Activated CD8-positive, alpha-beta memory T cell treated with anti-CD3 and anti-CD28 coated beads, Interleukin-2, amount 10 ng/mL, durations not matched to agents 7 days and 5 days (primary cell): ENCODE results near the gene UBE2QL1. TPM values are rescaled to one million over a fixed set of nuclear protein-coding genes. Genes with fewer than 3 reads are reported as not detected.

Experiments
- ATAC-seq: fragments of 150-1000 bp; cut with Tn5 transposase; one replicate; pipeline ENCODE4 v1.10.0; 2021; ENCODE audit warnings: moderate library complexity
- CTCF ChIA-PET: fragments of 350-600 bp; sonication (Branson Sonifier 250); formaldehyde crosslinking; loops from one replicate; lab custom pipeline; 2021; ENCODE audit warnings: antibody characterized with exemption; lab: Charles Lee
- DNase-seq: peaks from one replicate; pipeline ENCODE4 v3.0.0-alpha.2; 2020
- H3K27ac Mint-ChIP-seq: one replicate; pipeline ENCODE4 v1.8.0; 2021; ENCODE audit warnings: mild to moderate bottlenecking, mixed read lengths
- H3K27me3 Mint-ChIP-seq: one replicate; pipeline ENCODE4 v1.8.0; 2021; ENCODE audit warnings: mixed read lengths
- H3K36me3 Mint-ChIP-seq: one replicate; pipeline ENCODE4 v1.8.0; 2021; ENCODE audit warnings: mild to moderate bottlenecking, mixed read lengths
- H3K4me1 Mint-ChIP-seq: one replicate; pipeline ENCODE4 v1.8.0; 2021; ENCODE audit warnings: mixed read lengths
- H3K4me3 Mint-ChIP-seq: one replicate; pipeline ENCODE4 v1.8.0; 2021; ENCODE audit warnings: mild to moderate bottlenecking, moderate library complexity, mixed read lengths
- H3K9me3 Mint-ChIP-seq: one replicate; pipeline ENCODE4 v1.8.0; 2022; ENCODE audit warnings: low read depth, mixed read lengths
- total RNA-seq, 2 experiments: library from RNA; stranded (reverse); gene quantifications; one replicate each; pipeline ENCODE4 v1.2.3, GENCODE V29; 2021

Gene UBE2QL1
- total RNA-seq, 2 experiments from 2014 or later: 0.35 TPM; not detected in 1

DNA sequence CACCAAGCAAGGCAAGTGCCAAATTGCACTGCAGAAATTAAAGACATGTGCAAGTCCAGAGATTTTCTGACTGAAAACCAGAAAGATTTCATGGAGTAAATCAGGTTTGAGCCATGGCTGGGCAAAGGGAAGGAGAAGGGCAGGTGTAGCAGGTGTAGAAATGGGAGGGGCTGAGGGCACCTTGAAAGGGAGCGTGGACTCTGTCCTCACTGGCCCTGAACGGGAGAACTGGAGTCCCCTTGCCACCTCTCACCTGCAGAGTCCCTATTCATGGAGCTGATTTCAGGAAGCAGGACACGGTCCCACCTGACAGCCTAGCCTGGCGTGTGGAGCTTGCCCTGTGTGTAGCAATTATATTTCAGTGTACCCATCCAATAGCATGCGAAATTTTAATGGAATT lies 46.3 kb downstream of the UBE2QL1 start:
- no peak for ATAC-seq

DNA sequence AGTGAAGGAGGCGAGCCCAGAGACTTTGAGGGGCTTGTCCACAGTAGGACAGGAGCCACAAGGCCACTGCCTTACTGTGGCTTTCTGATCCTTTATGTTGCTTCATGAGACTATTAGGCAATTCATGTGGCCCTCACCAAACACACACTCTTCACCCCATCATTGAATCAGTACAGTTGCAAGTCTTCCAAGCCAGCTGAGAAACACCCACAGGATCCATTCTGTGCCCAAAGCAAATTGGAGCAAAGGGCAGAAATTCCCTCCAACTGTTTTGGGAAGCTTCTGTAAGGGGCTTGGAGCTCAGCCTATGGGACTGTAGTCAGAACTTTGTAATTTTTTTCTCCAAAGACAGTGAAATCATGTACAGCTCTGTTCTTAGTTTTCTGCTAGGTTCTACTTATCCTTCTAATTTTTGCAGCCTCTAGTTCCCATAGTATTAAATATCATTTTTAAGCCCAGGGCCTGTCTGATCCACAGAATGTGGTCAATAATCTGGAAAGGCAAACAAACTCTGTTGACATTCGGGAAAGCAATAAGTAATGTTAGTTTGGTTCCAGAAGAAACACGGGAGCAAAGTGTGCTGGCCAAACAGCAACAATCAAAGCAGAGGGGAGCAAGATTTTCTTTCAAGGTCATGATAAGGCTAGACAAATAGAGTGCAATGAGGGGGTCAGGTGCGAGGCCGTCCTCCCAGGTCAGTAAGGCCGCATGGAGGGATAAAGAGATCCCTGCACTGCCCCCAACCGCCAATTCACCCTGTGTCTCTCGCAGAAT lies 47.0 kb downstream of the UBE2QL1 start:
- ATAC-seq (no peak), DNase-seq (no peak)
- H3K4me1 Mint-ChIP-seq: peaks cover 37% of the 10 kb centered on the region
- no peaks in the 10 kb centered on the region for H3K9me3 Mint-ChIP-seq
- H3K36me3 Mint-ChIP-seq: no peaks in the 10 kb centered on the region
- peaks cover 43% of the 10 kb centered on the region for H3K27me3 Mint-ChIP-seq
- H3K4me3 Mint-ChIP-seq: no peak overlapping the region
- no peak overlapping the region for H3K27ac Mint-ChIP-seq
- CTCF ChIA-PET: no interaction called here

More for the DNA sequence above, 46.3 kb downstream of the UBE2QL1 start:
- no peak overlapping the region for H3K4me3 Mint-ChIP-seq
- CTCF ChIA-PET: no interaction called here
- peaks cover 37% of the 10 kb centered on the region for H3K4me1 Mint-ChIP-seq
- peaks cover 43% of the 10 kb centered on the region for H3K27me3 Mint-ChIP-seq
- no peaks in the 10 kb centered on the region for H3K36me3 Mint-ChIP-seq
- H3K27ac Mint-ChIP-seq: no peak overlapping the region
- H3K9me3 Mint-ChIP-seq: no peaks in the 10 kb centered on the region
- DNase-seq: no peak

DNA sequence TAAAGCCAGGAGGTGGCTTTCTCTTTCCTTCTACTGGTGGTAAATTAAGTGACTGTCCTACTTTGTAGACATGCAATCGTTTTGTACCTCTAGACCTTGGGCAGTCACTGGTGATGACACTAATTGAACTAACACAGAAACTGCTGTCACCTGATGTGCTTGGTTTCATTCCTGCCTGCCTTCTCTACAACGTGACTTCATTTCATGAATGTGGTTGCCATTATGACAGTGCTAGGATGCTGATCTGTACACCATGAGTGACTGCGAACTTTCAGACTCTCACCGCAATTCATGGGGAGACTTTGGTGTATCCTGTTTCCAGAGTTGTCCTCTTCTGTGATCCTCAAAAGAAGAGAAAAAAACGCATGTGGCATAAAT lies 47.5 kb downstream of the UBE2QL1 start:
- H3K36me3 Mint-ChIP-seq: no peaks in the 10 kb centered on the region
- CTCF ChIA-PET: no interaction called here
- H3K4me1 Mint-ChIP-seq: peaks cover 37% of the 10 kb centered on the region
- no peak overlapping the region for H3K27ac Mint-ChIP-seq
- H3K9me3 Mint-ChIP-seq: no peaks in the 10 kb centered on the region
- DNase-seq (peak; percentile 59), ATAC-seq (peak; percentile 90)
- no peak overlapping the region for H3K4me3 Mint-ChIP-seq
- H3K27me3 Mint-ChIP-seq: peaks cover 41% of the 10 kb centered on the region

DNA sequence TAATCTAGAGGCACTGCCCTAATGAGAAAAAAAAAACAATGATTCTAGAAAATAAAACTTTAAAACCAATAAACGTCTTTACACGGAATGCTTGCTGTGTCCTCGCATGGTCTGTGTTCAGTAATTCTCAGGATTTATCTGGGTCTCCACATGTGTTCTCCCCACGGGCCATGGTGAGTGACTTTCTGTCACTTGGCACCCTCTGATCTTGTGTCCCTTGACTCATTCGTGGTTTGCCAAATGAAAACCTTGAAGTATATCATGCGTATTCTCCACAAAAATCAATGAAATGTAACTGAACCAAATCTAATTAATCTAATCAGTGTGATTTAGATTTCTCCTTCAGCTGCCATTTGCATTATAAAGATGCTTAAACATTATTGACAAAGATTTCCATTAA lies 48.0 kb downstream of the UBE2QL1 start:
- H3K9me3 Mint-ChIP-seq: no peaks in the 10 kb centered on the region
- H3K36me3 Mint-ChIP-seq: no peaks in the 10 kb centered on the region
- H3K4me1 Mint-ChIP-seq: peaks cover 37% of the 10 kb centered on the region
- H3K4me3 Mint-ChIP-seq: no peak overlapping the region
- DNase-seq (no peak), ATAC-seq (no peak)
- H3K27me3 Mint-ChIP-seq: peaks cover 37% of the 10 kb centered on the region
- CTCF ChIA-PET: no interaction called here
- H3K27ac Mint-ChIP-seq: no peak overlapping the region

DNA sequence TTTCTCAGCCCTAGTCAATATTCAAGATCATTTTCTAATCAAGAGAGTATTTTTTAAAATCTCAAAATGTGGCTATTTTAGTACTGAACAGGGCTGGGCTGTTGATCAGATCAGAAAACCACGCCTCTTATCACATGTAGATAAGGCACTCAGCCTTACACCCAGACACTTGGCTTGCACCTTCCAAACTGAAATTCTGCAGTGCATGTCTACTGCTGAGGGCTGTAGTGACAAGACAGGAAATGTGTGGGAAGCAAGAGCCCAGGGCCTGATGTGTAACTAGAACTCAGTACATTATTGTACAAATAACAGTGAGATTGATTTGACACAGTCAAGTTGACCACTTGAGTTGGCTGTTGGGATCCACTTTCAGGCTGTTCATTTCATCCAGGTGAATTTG lies 48.6 kb downstream of the UBE2QL1 start:
- Mint-ChIP-seq H3K9me3 (no peaks in the 10 kb centered on the region), H3K27ac (no peak overlapping the region), H3K4me3 (no peak overlapping the region), H3K4me1 (peaks cover 32% of the 10 kb centered on the region), H3K27me3 (peaks cover 36% of the 10 kb centered on the region), H3K36me3 (no peaks in the 10 kb centered on the region)
- DNase-seq: no peak
- CTCF ChIA-PET: no interaction called here
- peak; percentile 32 for ATAC-seq

DNA sequence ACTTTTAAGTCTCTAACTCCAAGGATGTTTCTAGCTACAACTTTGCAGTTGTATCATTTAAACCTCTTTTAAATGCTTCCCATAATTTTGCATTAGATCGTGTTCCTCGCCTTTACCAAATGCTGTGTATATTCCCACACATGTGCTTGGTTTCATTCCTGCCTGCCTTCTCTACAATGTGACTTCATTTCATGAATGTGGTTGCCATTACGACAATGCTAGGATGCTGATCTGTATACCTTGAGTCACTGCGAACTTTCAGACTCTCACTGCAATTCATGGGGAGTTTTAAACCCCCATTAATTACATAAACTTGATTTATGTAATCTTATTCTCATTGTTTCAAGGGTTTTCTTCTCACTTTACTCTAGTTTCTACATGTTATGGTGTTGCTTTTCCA lies 50.3 kb downstream of the UBE2QL1 start:
- CTCF ChIA-PET: no interaction called here
- Mint-ChIP-seq H3K27me3 (peaks cover 28% of the 10 kb centered on the region), H3K4me1 (peaks cover 25% of the 10 kb centered on the region), H3K36me3 (no peaks in the 10 kb centered on the region), H3K9me3 (no peaks in the 10 kb centered on the region), H3K27ac (no peak overlapping the region), H3K4me3 (no peak overlapping the region)
- DNase-seq (no peak), ATAC-seq (no peak)

DNA sequence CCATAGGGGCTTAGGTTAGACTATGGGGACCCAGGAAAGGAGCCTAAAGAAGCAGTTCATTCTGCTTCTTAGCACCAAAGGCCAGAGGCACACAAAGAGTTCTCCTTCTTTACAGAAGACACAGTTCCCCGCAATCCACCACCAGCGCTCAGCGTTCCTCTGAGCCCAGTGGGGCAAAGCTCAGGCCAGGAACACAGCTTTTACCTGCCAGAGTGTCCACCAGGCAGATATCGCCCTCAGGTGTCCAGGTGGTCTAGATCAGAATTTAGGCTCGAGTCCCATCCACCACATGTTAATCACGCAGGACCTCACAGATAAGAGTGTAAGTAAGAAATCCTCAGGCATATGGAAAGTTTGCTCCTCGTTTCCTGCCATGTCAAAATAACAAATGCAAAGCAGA lies 53.0 kb downstream of the UBE2QL1 start:
- Mint-ChIP-seq H3K4me3 (no peak overlapping the region), H3K27me3 (peaks cover 28% of the 10 kb centered on the region), H3K36me3 (no peaks in the 10 kb centered on the region), H3K9me3 (no peaks in the 10 kb centered on the region), H3K27ac (no peak overlapping the region), H3K4me1 (peaks cover 11% of the 10 kb centered on the region)
- no peak for DNase-seq
- no peak for ATAC-seq
- CTCF ChIA-PET: no interaction called here

DNA sequence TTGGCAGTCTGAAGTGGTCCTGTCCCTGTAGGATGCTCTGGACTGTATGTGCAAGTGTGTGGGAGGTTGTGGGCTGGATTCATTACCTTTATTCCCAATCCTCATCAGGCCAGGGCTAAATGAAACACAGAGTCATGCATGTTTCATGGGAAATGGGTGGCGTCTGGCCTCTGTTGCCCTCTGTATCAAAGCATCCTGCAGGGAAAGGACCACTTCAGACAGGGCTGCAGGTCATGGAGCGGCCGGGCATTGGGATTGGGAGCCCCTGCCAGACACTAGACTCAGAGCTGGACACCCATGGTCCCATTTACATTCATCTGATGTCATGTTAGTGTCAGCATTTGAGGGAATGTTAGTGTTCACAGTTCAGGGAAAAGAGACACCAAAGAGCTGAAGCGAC lies 53.8 kb downstream of the UBE2QL1 start:
- H3K27ac Mint-ChIP-seq: no peak overlapping the region
- CTCF ChIA-PET: no interaction called here
- H3K4me3 Mint-ChIP-seq: no peak overlapping the region
- no peak for ATAC-seq
- peaks cover 6% of the 10 kb centered on the region for H3K4me1 Mint-ChIP-seq
- H3K27me3 Mint-ChIP-seq: peaks cover 26% of the 10 kb centered on the region
- H3K36me3 Mint-ChIP-seq: no peaks in the 10 kb centered on the region
- no peaks in the 10 kb centered on the region for H3K9me3 Mint-ChIP-seq
- no peak for DNase-seq

DNA sequence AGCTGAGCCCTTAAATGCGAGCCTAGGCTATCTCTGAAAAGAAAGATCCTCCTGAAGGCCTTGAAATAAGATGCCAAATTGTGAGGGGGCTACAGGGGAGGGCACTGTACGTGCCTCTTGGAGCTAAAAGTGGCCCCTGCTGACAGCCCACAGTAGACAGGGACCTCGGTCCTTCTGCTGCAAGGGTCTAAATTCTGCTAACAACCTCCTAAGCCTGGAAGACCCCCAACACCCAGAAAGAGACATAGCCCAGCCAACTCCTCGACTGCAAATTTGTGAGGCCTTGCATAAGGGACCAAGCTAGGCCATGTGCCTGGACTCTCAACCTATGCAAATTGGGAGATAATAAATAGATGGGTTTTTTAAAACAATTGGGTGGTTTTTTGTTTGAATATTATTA lies 54.7 kb downstream of the UBE2QL1 start:
- Mint-ChIP-seq H3K4me1 (peaks cover 2% of the 10 kb centered on the region), H3K4me3 (no peak overlapping the region), H3K27ac (no peak overlapping the region), H3K27me3 (peaks cover 19% of the 10 kb centered on the region), H3K36me3 (no peaks in the 10 kb centered on the region), H3K9me3 (no peaks in the 10 kb centered on the region)
- ATAC-seq (no peak), DNase-seq (no peak)
- CTCF ChIA-PET: no interaction called here

DNA sequence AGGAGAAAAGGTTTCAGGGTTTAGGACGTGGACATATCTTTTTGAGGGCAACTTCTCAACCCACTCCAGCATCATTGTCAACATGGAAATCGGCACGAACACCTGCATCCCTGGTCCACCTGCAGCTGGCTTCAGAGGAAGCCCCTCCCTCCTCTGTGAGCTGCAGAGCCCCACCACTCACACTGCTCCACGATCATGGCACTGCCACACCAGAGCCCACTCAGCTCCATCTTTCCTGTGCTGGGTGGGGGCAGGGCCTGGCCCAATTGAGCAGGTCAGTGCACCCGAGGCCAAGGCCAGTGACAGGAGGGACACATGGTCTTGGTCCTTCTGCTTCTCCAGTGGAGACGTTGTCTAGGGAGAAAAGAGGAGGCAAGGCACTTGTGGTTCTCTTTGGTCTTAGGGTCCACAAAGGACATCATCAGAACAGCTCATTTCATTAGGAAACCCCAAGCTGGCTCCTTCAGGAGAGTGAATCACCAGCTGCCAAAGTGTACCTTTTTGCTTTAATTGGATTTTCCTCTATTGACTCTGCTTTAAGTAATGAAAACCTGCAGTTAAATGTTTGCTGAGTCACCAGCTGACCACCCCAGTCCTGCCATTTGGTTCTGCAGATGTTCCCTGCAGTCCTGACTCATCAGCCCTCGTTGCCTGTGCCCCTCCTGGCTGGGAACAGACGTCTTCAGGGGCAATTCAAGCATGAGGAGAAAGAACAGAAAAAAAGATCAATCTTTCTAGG lies 56.2 kb downstream of the UBE2QL1 start:
- Mint-ChIP-seq H3K4me1 (no peaks in the 10 kb centered on the region), H3K27ac (no peak overlapping the region), H3K9me3 (no peaks in the 10 kb centered on the region), H3K27me3 (peaks cover 14% of the 10 kb centered on the region), H3K4me3 (no peak overlapping the region), H3K36me3 (no peaks in the 10 kb centered on the region)
- CTCF ChIA-PET: no interaction called here
- ATAC-seq (no peak), DNase-seq (no peak)

DNA sequence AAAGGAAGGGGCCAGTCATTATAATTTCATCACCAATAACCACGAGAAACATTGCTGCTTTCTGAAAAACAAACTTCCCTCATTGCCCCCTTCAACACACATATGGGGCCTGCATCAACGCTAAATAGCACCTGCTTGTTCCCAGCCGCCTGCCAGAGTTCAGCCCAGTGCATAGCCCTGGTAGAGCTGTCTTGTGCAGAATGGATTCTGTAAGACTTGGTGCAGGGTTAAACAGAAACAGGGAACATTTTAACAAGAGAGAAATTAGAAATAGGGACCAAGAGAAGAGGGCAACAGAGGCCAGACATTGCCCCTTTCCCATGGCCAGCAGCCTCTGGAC lies 56.7 kb downstream of the UBE2QL1 start:
- DNase-seq (no peak), ATAC-seq (no peak)
- H3K27ac Mint-ChIP-seq: no peak overlapping the region
- H3K27me3 Mint-ChIP-seq: peaks cover 14% of the 10 kb centered on the region
- no peak overlapping the region for H3K4me3 Mint-ChIP-seq
- CTCF ChIA-PET: no interaction called here
- no peaks in the 10 kb centered on the region for H3K4me1 Mint-ChIP-seq
- no peaks in the 10 kb centered on the region for H3K36me3 Mint-ChIP-seq
- no peaks in the 10 kb centered on the region for H3K9me3 Mint-ChIP-seq

DNA sequence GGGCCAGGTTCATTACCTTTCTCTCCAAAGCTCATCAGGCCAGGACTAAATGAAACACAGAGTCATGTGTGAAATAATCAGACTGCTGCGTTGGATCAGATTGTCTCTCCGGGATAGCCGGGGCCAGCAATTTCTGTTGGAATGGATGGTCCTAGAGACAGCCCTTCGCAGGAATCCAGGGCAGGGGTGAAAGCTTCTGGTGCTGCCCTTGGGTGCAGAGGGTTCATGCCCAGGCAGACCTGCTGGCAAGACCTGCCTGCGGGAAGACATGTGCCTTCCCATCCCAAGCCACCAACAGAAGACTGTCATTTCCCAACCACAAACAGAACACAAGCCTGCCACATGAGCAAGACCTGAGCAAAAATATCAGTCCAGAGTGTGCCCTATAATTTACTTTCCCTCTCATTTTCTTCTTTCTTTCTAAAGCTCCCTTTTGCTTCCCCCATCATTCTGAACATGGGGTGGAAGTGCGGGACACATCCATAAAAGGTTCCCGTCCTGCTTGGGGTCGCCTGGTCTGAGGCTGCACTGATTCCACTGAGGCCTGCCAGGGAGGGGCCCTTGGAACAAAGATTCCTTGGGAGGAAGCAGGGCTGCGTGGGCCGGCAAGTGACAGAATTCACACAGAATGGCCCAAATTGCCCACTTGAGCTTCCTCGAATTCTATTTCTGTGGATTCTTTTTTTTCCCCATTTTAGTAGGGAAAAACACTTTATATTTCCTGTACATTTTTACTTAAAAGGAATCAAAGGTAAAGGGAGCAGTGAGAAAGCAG lies 57.3 kb downstream of the UBE2QL1 start:
- ATAC-seq (no peak), DNase-seq (no peak)
- H3K27ac Mint-ChIP-seq: no peak overlapping the region
- H3K36me3 Mint-ChIP-seq: no peaks in the 10 kb centered on the region
- no peaks in the 10 kb centered on the region for H3K4me1 Mint-ChIP-seq
- no peak overlapping the region for H3K4me3 Mint-ChIP-seq
- CTCF ChIA-PET: no interaction called here
- H3K27me3 Mint-ChIP-seq: peaks cover 14% of the 10 kb centered on the region
- H3K9me3 Mint-ChIP-seq: no peaks in the 10 kb centered on the region

DNA sequence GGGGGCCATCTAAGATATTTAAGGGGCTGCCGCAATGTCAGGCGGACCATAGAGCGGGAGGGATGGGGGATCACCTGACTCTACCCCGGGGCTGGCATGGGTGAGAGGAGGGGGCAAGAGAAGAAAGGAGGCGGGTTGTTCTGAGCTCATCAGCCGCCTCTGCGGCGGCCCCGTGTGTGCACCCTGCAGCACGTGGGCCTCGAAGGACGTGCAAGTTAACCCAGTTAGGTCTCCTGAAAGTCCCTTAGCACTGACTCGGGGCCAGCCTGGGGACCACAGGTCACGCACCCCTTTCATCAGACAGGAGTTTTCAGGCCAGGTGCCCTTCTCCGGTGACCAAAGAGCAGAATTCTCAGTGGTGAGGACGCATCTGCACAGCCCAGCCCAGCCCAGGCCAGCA lies 58.0 kb downstream of the UBE2QL1 start:
- Mint-ChIP-seq H3K36me3 (no peaks in the 10 kb centered on the region), H3K27me3 (peaks cover 13% of the 10 kb centered on the region), H3K9me3 (no peaks in the 10 kb centered on the region), H3K4me3 (no peak overlapping the region), H3K4me1 (no peaks in the 10 kb centered on the region), H3K27ac (no peak overlapping the region)
- no peak for DNase-seq
- CTCF ChIA-PET: no interaction called here
- no peak for ATAC-seq

DNA sequence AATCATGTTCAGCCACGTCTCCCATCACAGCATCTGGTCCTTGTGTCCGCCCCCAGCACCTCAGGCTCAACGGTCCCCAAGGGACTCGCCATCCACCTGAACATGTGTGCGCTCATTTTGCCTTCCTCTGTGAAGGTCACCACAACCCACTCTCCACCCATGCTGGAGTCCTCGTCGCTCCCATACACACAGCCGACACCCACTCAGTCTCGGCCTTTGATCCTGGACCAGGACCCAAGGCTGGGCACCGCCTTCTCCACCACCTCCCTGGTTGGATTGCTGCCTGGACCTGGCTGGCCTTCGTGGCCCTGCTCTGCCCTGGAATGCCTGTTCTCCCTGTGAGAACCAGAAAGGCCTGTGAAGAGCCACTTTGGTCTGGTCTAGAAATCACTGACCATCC lies 60.3 kb downstream of the UBE2QL1 start:
- Mint-ChIP-seq H3K27ac (no peak overlapping the region), H3K27me3 (peaks cover 20% of the 10 kb centered on the region), H3K36me3 (no peaks in the 10 kb centered on the region), H3K9me3 (no peaks in the 10 kb centered on the region), H3K4me3 (no peak overlapping the region), H3K4me1 (no peaks in the 10 kb centered on the region)
- CTCF ChIA-PET: no interaction called here
- DNase-seq: no peak
- no peak for ATAC-seq
